CD4-positive, alpha-beta T cell treated with Interleukin-21 for 1 hour (primary cell): ENCODE data around the gene FGF11.
A peak's percentile ranks its signal among the peaks of the same experiment; 100 is the strongest.

Experiments
- DNase-seq: peaks from one replicate; pipeline ENCODE4 v3.0.0-alpha.2; 2020

Gene FGF11

DNA sequence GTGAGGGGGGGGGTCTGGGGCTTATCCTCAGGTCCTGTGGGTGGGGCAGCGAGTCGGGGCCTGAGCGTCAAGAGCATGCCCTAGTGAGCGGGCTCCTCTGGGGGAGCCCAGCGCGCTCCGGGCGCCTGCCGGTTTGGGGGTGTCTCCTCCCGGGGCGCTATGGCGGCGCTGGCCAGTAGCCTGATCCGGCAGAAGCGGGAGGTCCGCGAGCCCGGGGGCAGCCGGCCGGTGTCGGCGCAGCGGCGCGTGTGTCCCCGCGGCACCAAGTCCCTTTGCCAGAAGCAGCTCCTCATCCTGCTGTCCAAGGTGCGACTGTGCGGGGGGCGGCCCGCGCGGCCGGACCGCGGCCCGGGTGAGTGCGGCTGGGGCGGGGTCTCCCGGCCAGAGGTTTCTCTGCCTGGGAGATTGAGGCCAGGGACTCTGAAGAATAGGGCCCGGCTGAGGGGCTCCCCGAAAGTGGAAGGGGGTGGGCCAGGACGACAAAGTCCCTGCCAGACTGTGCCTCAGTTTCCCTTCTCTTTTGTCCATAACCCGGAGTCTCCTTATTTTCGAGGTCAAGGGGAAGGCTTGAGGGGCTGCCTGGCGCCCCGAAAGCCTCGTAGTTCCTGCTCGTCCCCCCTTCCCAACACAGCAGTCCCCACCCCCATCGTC is at the start of gene FGF11:
TSS of gene FGF11 (plus strand) at position 51 of the 651 bp plus-strand sequence. CDS start at position 160, 109 bp downstream.
- no peak for DNase-seq

GRCh38 chr17:7389924-7390910 is 49.1 kb upstream of the FGF11 start:
- no peak for DNase-seq

GRCh38 chr17:7391307-7391706 is 48.0 kb upstream of the FGF11 start:
- no peak for DNase-seq

- DNase-seq: no peak
These were observed 46.4 kb upstream of the FGF11 start for GRCh38 chr17:7392696-7393612.

GRCh38 chr17:7393613-7394451 is 45.5 kb upstream of the FGF11 start:
- DNase-seq: peak; percentile 81

GRCh38 chr17:7394452-7395191 is 44.7 kb upstream of the FGF11 start, which contains the start of gene PLSCR3:
PLSCR3 (minus strand) TSS chr17:7394525; CDS start chr17:7394110, 415 bp downstream.
- DNase-seq: peak; percentile 83

DNA sequence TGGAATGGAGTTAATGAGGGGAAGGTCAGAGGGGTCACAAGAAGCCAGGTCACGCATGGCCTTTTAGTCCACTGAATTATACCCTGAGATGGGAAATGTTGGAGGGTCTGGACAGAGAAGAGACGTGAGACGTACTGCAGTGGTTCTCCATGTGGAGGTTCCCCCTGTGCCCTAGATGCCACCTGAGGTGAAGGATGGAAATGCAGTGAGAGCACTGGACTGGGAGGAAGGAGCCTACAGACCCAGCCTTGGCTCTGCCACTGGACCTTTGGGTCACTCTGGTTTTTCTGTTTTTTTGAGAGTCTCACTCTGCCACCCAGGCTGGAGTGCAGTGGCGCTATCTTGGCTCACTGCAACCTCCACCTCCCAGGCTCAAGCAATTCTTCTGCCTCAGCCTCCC is 43.2 kb upstream of the FGF11 start:
- DNase-seq: no peak

- DNase-seq: no peak
These were observed 40.7 kb upstream of the FGF11 start for GRCh38 chr17:7398612-7399011.

DNA sequence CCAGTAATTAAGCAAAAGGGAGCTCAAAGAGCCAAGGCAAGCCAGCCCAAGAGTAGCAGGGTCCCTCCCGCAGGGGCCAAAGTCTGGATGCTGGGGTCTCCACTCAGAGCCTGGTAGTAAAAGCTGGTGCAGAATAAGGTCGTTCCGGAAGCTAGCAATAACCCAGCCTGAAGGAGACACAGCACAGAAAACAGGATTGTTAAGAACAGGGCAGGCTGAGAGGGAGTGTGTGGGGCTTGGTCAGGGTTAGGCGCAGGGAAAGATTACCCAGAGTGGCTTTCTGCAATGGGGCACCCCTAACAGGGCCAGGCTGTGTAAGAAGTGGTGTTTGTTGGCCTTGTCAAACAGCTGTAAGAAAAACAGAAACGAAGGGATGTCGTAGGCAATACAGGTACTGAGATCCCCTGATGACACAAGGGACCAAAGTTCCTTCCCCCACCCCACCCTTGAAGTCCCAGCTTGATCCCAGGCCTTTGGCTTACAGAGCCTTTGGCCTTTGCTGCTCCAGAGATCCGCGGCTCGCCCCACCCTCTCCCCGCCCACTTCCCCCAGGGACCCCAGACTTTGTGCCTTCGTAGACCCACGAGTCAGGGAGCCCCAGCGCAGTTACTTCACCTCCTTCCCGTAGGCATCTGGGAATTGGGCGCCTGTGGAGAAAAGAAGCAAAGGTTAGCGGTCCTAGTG is 36.1 kb upstream of the FGF11 start:
- DNase-seq: peak; percentile 21

GRCh38 chr17:7403727-7403976 is 35.7 kb upstream of the FGF11 start:
- DNase-seq: no peak

DNA sequence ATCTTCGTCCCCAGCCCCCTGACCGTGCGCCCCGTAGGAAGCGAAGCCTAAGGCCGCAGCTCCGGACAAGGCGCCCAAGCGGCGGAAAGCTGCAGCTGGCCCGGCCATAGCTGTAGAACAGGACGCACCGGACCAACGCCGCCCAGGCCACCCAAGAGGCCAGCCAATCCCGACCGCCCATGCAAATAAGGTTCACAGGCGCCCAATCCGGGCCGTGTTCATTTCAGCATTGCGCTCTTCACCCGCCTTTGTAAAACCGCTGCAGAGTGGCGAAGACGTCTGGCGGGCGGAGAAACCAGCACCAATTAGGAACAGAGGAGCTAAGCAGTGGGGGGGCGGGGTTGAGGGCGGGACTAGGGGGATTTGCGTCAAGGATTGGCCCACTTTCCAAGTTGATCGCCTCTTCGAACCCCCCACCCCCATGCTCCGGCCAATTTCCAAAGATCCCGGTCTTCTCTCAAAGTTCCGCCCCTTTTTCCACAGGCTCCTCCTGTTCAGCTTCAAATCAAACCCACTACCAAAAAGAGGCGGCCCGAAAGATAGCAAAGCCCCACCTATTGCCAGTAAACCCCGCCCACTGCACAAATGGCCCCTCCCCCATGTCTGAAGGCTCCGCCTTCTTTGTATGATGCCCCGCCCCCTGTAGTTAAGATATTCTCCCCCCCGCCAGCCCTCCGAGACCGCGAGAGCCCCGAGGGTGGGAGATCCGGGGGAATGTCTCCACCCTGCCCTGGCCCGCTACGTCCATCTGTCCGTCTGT is 35.2 kb upstream of the FGF11 start, which contains the start of gene TMEM256:
TSS of gene TMEM256 (minus strand) at position 121 of the 760 bp plus-strand sequence. CDS start at position 108, 13 bp downstream.
- peak; percentile 98 for DNase-seq

- peak; percentile 82 for DNase-seq
These were observed 34.5 kb upstream of the FGF11 start for GRCh38 chr17:7404737-7405349.

DNA sequence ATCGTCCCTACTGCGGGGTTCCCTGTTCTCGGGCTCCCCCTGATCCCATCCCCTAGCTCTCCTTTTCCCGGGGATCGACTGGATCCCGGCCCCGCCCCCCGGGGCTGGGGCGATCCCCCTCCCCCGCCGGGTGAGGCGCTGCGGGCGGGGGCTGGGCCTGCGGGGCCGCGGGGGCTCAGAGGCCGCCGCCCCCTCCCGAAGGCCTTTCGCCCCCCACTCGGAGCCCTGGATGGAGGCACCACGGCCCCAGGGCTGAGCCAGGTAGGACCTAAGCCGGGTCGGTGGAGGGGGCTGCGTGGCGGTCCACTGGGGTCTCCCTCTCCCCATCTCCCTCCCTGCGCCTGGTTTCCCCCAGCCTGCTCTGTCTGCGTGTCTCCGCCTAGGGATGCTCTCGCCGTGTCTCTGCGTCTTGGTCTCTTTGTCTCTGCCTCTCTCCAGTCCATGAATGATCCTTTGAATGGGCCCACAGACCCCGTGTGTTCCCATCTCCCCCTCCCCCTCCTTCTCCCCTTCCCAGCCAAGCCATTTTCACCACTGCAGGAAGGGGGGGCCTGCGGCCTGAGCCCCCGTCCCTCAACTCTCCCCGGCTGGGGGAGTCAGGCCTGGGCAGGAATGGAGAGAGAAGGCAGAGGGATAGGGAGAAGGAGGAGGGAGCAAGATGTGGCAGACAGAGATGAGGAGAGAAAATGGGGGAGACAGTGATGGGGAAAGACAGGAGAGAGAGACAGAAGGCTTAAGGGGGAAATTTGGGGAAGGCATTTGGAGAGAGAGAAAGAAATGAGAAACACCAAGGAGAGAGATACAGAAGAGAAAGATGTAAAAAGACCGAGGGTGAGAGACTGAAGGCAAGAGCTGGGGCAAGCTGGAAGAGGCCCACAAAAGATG is 33.7 kb upstream of the FGF11 start:
- DNase-seq: no peak

- no peak for DNase-seq
These were observed 33.0 kb upstream of the FGF11 start for GRCh38 chr17:7406235-7406825.

DNA sequence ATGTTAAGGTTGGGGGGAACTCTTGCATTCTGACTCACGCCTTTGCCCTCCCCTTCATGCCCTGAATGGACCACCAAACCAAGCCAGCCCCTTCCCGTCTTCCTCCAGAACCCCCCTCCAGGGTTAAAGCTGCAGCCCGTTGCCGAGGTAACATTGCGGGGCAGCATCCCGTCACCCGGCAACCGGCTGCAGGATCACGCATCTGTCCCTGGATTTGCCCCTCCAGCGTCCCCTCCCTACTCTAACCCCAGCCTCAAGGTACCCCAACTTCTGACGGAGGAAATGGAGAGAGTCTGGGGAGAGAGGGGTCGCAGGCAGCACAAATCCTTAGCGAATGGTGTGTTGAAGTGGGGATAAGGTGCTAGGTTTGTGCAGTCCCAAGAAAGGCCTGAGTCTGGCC is 32.2 kb upstream of the FGF11 start:
- no peak for DNase-seq

- DNase-seq: no peak
These were observed 31.6 kb upstream of the FGF11 start, which contains the start of gene NLGN2 for GRCh38 chr17:7407485-7408251. NLGN2 (plus strand) TSS chr17:7407845; CDS start chr17:7408256, 411 bp downstream.

GRCh38 chr17:7408252-7408727 is 31.0 kb upstream of the FGF11 start:
- DNase-seq: peak; percentile 49
